ENCODE measurements around the gene SNX8. TPM values are rescaled to one million over a fixed set of nuclear protein-coding genes. Genes with fewer than 3 reads are reported as not detected.

SNX8 gene
- total RNA-seq, 1 experiment from 2014 or later, result 139 TPM

GRCh38 chr7:2309889-2310331 is 4.3 kb downstream of the SNX8 start:
- H3K36me3 ChIP-seq (ENCODE audit: control insufficient read depth, insufficient read depth, low read length), result no peaks in the 10 kb centered on the region
- H3K27ac ChIP-seq (ENCODE audit: low read length), result 0 out of 2 replicates have a peak overlapping the region, but pooled peaks have one; percentile 9
- in situ Hi-C loops (cut with HindIII; ENCODE audit: low pct_unique_long_range_greater_than_20kb, low sequenced_read_pairs) (no loop called here), intact Hi-C loops (cut with micrococcal nuclease; ENCODE audit: unreplicated experiment) (no loop called here)
- TF ChIP-seq CTCF (IDR thresholded peaks at IDR 0.05) (no peak), REST (IDR thresholded peaks at IDR 0.05; ENCODE audit: insufficient read depth in 1 of 2, low read depth in 2 of 2, low read length in 1 of 2) (no peak), TCF7L2 (IDR thresholded peaks at IDR 0.05; ENCODE audit: low read depth, low read length) (no peak), SIN3A (IDR thresholded peaks at IDR 0.05; ENCODE audit: borderline replicate concordance, insufficient read depth, low read depth, low read length) (no peak), POLR2AphosphoS5 (IDR thresholded peaks at IDR 0.05; ENCODE audit: low read depth, low read length) (no peak)
- H3K9me3 ChIP-seq (ENCODE audit: control insufficient read depth, insufficient read depth, low read depth, low read length), result no peaks in the 10 kb centered on the region
- ATAC-seq, result 0 out of 2 replicates have a peak, but pooled peaks have one; percentile 21
- H3K27me3 ChIP-seq (ENCODE audit: control insufficient read depth, insufficient read depth, low read length), result no peaks in the 10 kb centered on the region
- ChIA-PET CTCF (no interaction called here), POLR2A (interaction anchor here (0.6 kb wide), 2 partner anchors 30 to 95 kb away, joined by 6 to 11 read pairs; no protein-coding TSS in a partner anchor)
- H3K4me3 ChIP-seq (ENCODE audit: low read depth in 2 of 2, low read length in 2 of 2), result no peak overlapping the region
- BruUV-seq (replicated peaks), result no TSS peak
- peaks cover 17% of the 10 kb centered on the region for H3K4me1 ChIP-seq (ENCODE audit: control insufficient read depth, insufficient read depth, low read length)
- no peak for DNase-seq (ENCODE audit: low read depth, low spot score)

GRCh38 chr7:2307690-2308107 is 6.5 kb downstream of the SNX8 start:
- in situ Hi-C loops (cut with HindIII; ENCODE audit: low pct_unique_long_range_greater_than_20kb, low sequenced_read_pairs) (no loop called here), intact Hi-C loops (cut with micrococcal nuclease; ENCODE audit: unreplicated experiment) (no loop called here)
- CTCF ChIA-PET, result interaction anchor here (0.7 kb wide), 1 partner anchor 11 kb away, joined by 10 read pairs; no protein-coding TSS in a partner anchor
- no peak overlapping the region for H3K27ac ChIP-seq (ENCODE audit: low read length)
- no peak overlapping the region for H3K4me3 ChIP-seq (ENCODE audit: low read depth in 2 of 2, low read length in 2 of 2)
- TF ChIP-seq CTCF (IDR thresholded peaks at IDR 0.05), result no peak
- no peak for TF ChIP-seq TCF7L2 (IDR thresholded peaks at IDR 0.05; ENCODE audit: low read depth, low read length)
- no peak for TF ChIP-seq POLR2AphosphoS5 (IDR thresholded peaks at IDR 0.05; ENCODE audit: low read depth, low read length)
- TF ChIP-seq SIN3A (IDR thresholded peaks at IDR 0.05; ENCODE audit: borderline replicate concordance, insufficient read depth, low read depth, low read length), result no peak
- TF ChIP-seq REST (IDR thresholded peaks at IDR 0.05; ENCODE audit: insufficient read depth in 1 of 2, low read depth in 2 of 2, low read length in 1 of 2), result no peak
- H3K36me3 ChIP-seq (ENCODE audit: control insufficient read depth, insufficient read depth, low read length), result no peaks in the 10 kb centered on the region
- no peak for ATAC-seq
- H3K9me3 ChIP-seq (ENCODE audit: control insufficient read depth, insufficient read depth, low read depth, low read length), result no peaks in the 10 kb centered on the region
- peaks cover 20% of the 10 kb centered on the region for H3K4me1 ChIP-seq (ENCODE audit: control insufficient read depth, insufficient read depth, low read length)
- H3K27me3 ChIP-seq (ENCODE audit: control insufficient read depth, insufficient read depth, low read length), result no peaks in the 10 kb centered on the region
- POLR2A ChIA-PET, result no interaction called here
- no peak for DNase-seq (ENCODE audit: low read depth, low spot score)
- no TSS peak for BruUV-seq (replicated peaks)
